Measurements from ENCODE around the gene SEMA3C.

DNA sequence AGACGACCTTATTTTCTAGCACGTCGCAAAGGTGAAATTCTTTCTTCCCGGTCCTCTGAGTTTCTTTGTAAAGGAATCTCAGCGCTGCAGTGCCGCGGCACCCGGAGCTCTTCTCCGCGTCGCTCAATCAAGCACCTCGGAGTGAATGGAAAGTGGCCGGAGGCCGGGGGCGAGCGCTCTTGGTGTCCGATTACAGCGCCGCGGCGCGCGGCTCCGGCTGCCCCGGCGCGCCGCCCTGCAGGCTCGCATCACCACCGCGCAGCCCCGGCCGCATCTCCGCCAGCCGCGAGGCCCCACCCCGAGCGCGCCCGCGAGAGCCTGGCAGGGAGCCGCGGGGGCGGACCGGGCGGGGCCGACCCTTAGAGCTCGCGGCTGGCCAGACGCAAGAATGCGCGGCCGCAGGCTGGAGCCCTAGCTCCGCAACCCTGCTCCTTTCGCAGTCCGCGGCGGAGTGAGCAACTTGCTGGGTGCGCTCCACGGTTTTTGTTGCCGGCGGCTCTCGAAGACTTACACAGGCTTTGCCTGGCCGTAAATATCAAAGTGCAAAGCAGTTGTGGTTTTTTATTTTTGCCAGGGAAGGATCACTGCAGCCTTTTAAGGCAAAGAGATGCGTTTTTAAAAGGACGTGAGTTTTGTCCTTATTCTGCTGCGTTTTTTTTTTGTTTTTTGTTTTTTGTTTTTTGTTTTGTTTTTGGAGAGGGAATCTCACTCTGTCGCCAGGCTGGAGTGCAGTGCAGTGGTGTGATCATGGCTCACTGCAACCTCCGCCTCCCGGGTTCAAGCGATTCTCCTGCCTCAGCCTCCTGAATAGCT lies at the start of gene SEMA3C:
- TF ChIP-seq, protein P1, sequence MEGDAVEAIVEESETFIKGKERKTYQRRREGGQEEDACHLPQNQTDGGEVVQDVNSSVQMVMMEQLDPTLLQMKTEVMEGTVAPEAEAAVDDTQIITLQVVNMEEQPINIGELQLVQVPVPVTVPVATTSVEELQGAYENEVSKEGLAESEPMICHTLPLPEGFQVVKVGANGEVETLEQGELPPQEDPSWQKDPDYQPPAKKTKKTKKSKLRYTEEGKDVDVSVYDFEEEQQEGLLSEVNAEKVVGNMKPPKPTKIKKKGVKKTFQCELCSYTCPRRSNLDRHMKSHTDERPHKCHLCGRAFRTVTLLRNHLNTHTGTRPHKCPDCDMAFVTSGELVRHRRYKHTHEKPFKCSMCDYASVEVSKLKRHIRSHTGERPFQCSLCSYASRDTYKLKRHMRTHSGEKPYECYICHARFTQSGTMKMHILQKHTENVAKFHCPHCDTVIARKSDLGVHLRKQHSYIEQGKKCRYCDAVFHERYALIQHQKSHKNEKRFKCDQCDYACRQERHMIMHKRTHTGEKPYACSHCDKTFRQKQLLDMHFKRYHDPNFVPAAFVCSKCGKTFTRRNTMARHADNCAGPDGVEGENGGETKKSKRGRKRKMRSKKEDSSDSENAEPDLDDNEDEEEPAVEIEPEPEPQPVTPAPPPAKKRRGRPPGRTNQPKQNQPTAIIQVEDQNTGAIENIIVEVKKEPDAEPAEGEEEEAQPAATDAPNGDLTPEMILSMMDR (IDR thresholded peaks at IDR 0.05; ENCODE audit: extremely low read depth in 1 of 2, insufficient read depth in 1 of 2, low read depth in 1 of 2, low read length in 2 of 2): no peak
- TF ChIP-seq POLR2AphosphoS5 (IDR thresholded peaks at IDR 0.05; ENCODE audit: insufficient read depth, low read depth, low read length): peak; percentile 57
- no peak for TF ChIP-seq POLR2A (IDR thresholded peaks at IDR 0.05; ENCODE audit: low read depth, low read length)
- TF ChIP-seq EZH2 (IDR thresholded peaks at IDR 0.05; ENCODE audit: borderline replicate concordance, low read depth, low read length, severe bottlenecking): no peak
- TF ChIP-seq GATA2 (IDR thresholded peaks at IDR 0.05; ENCODE audit: insufficient read depth, insufficient read length, low read depth, low read length): no peak
